B cell (primary cell): ENCODE results near the gene WDR90. TPM values are rescaled to one million over a fixed set of nuclear protein-coding genes. Genes with fewer than 3 reads are reported as not detected.

Source experiments
- ATAC-seq: fragments of 200-7000 bp; cut with Tn5 transposase; one replicate; pipeline ENCODE4 v1.10.0; 2021; ENCODE audit warnings: low read depth, mild to moderate bottlenecking, moderate number of reproducible peaks, moderate library complexity
- CTCF ChIA-PET: fragments of 350-600 bp; sonication (Branson Sonifier 250); formaldehyde crosslinking; loops from one replicate; lab custom pipeline; 2021; ENCODE audit warnings: antibody characterized with exemption, inconsistent platforms; lab: Charles Lee
- POLR2A ChIA-PET: fragments of 350-600 bp; sonication (Branson Sonifier 250); formaldehyde crosslinking; loops from one replicate; lab custom pipeline; 2021; ENCODE audit warnings: antibody characterized with exemption; lab: Charles Lee
- DNase-seq: peaks from one replicate; pipeline ENCODE4 v3.0.0; 2013
- H2AFZ ChIP-seq: 2 replicates; pipeline ENCODE4 v1.6.1; 2012; ENCODE audit warnings: mild to moderate bottlenecking, low read depth, low read length; ENCODE audit not compliant: insufficient read depth, poor library complexity, severe bottlenecking
- H3K27ac ChIP-seq, 2 donors: 1 replicate in 1 of 2; 2 replicates in 1 of 2; pipeline ENCODE4 v1.5.1; 2012 to 2013; ENCODE audit warnings: low read length in 2 of 2, mild to moderate bottlenecking in 2 of 2, moderate library complexity in 1 of 2
- H3K27me3 ChIP-seq, 4 experiments: fragments of 200-600 bp in 1 of 4; sonication (generic) in 1 of 4; replicated peaks in 1 of 4; 1 replicate in 2 of 4; 2 replicates in 2 of 4; pipeline versions ENCODE4 v1.6.1 to v1.7.0; 2013 to 2016; ENCODE audit warnings: low read length in 3 of 4, mild to moderate bottlenecking in 2 of 4, mixed read lengths in 1 of 4, moderate library complexity in 1 of 4; ENCODE audit not compliant: insufficient read depth in 4 of 4, control insufficient read depth in 3 of 4; ENCODE audit errors: control extremely low read depth in 1 of 4
- H3K36me3 ChIP-seq, 2 experiments: replicated peaks in 1 of 2; 1 replicate in 1 of 2; 2 replicates in 1 of 2; pipeline versions ENCODE4 v1.6.1 to v1.7.1; 2013; ENCODE audit warnings: low read length in 1 of 2; ENCODE audit not compliant: insufficient read depth in 2 of 2, control insufficient read depth in 1 of 2; ENCODE audit errors: control extremely low read depth in 1 of 2, extremely low read depth in 1 of 2
- H3K4me1 ChIP-seq, 2 donors: fragments of 200-600 bp in 1 of 2; sonication (generic) in 1 of 2; 1 replicate in 1 of 2; 2 replicates in 1 of 2; pipeline versions ENCODE4 v1.5.1 to v1.6.1; 2013 to 2017; ENCODE audit warnings: low read length in 2 of 2; ENCODE audit not compliant: control insufficient read depth in 2 of 2, insufficient read depth in 2 of 2
- H3K4me2 ChIP-seq: replicated peaks from 2 replicates; pipeline ENCODE3; 2012; ENCODE audit warnings: mild to moderate bottlenecking, low read depth, low read length; ENCODE audit not compliant: poor library complexity, severe bottlenecking
- H3K4me3 ChIP-seq, 5 experiments: fragments of 200-600 bp in 1 of 5; sonication (generic) in 1 of 5; 1 replicate in 3 of 5; 2 replicates in 2 of 5; pipeline versions ENCODE4 v1.5.1 to v1.7.0; 2011 to 2016; ENCODE audit warnings: low read length in 4 of 5, mild to moderate bottlenecking in 4 of 5, low read depth in 2 of 5, control low read depth in 1 of 5, moderate library complexity in 1 of 5; ENCODE audit not compliant: insufficient read depth in 1 of 5; ENCODE audit errors: control extremely low read depth in 1 of 5, extremely low read depth in 1 of 5
- H3K79me2 ChIP-seq: fragments of 200-600 bp; sonication (generic); one replicate; pipeline ENCODE4 v1.6.0; 2016; ENCODE audit warnings: low read length; ENCODE audit not compliant: control insufficient read depth, insufficient read depth
- H3K9ac ChIP-seq: fragments of 200-600 bp; sonication (generic); 2 replicates; pipeline ENCODE4 v1.6.1; 2017; ENCODE audit warnings: mild to moderate bottlenecking, low read length, moderate library complexity
- H3K9me3 ChIP-seq, 3 donors: one replicate each; pipeline versions ENCODE4 v1.6.1 to v1.7.1; 2013; ENCODE audit warnings: low read length in 2 of 3; ENCODE audit not compliant: control insufficient read depth in 2 of 3, insufficient read depth in 1 of 3; ENCODE audit errors: control extremely low read depth in 1 of 3
- H4K20me1 ChIP-seq: 2 replicates; pipeline ENCODE4 v1.6.0; 2012; ENCODE audit warnings: mild to moderate bottlenecking, low read length; ENCODE audit not compliant: insufficient read depth, control insufficient read depth, poor library complexity, severe bottlenecking
- H3K27ac Mint-ChIP-seq: one replicate; pipeline ENCODE4 v1.8.0; 2021; ENCODE audit warnings: mixed read lengths
- H3K27me3 Mint-ChIP-seq: one replicate; pipeline ENCODE4 v1.8.0; 2021; ENCODE audit warnings: mixed read lengths
- H3K4me1 Mint-ChIP-seq: one replicate; pipeline ENCODE4 v1.8.0; 2021; ENCODE audit warnings: mixed read lengths
- H3K4me3 Mint-ChIP-seq: one replicate; pipeline ENCODE4 v1.8.0; 2021; ENCODE audit warnings: mixed read lengths
- H3K9me3 Mint-ChIP-seq: one replicate; pipeline ENCODE4 v1.8.0; 2022; ENCODE audit warnings: mixed read lengths; ENCODE audit not compliant: insufficient read depth
- CTCF ChIP-seq: fragments of 200-600 bp; IDR thresholded peaks from one replicate; pipeline ENCODE4 v1.8.0; 2022; ENCODE audit warnings: antibody characterized with exemption, mild to moderate bottlenecking
- EZH2 ChIP-seq: IDR thresholded peaks from 2 replicates; pipeline ENCODE4 v1.6.1; 2012; ENCODE audit warnings: borderline replicate concordance, low read depth, mild to moderate bottlenecking, moderate library complexity, low read length; ENCODE audit not compliant: insufficient read depth, poor library complexity, severe bottlenecking
- WGBS: methylation state at CpG from one replicate; pipeline ENCODE4 v1.1.5; 2013; ENCODE audit warnings: missing lambda C conversion rate; ENCODE audit not compliant: insufficient coverage; 5-methylcytosine and 5-hydroxymethylcytosine counted together
- intact Hi-C: fragments of 100-400 bp; cut with micrococcal nuclease; formaldehyde crosslinking; loops from one replicate; pipeline ENCODE4 v1.10.0; 2022
- polyA plus RNA-seq: library from polyadenylated mRNA; depleted of rRNA; stranded (reverse); fragments of >200 nt; gene quantifications from 2 replicates; pipeline ENCODE4 v1.2.3, GENCODE V29; 2012
- total RNA-seq, 2 donors: library from RNA; stranded (reverse); fragments of 120-200 nt in 1 of 2; gene quantifications; 1 replicate in 1 of 2; 2 replicates in 1 of 2; pipeline versions ENCODE4 v1.2.3 to v1.2.4, GENCODE V29; 2013 to 2022

The WDR90 gene
- total and polyA plus RNA-seq, 2 donors (not counting 1 experiment from before 2014, with no cell fraction given) = 23.1 to 34.7 TPM

DNA sequence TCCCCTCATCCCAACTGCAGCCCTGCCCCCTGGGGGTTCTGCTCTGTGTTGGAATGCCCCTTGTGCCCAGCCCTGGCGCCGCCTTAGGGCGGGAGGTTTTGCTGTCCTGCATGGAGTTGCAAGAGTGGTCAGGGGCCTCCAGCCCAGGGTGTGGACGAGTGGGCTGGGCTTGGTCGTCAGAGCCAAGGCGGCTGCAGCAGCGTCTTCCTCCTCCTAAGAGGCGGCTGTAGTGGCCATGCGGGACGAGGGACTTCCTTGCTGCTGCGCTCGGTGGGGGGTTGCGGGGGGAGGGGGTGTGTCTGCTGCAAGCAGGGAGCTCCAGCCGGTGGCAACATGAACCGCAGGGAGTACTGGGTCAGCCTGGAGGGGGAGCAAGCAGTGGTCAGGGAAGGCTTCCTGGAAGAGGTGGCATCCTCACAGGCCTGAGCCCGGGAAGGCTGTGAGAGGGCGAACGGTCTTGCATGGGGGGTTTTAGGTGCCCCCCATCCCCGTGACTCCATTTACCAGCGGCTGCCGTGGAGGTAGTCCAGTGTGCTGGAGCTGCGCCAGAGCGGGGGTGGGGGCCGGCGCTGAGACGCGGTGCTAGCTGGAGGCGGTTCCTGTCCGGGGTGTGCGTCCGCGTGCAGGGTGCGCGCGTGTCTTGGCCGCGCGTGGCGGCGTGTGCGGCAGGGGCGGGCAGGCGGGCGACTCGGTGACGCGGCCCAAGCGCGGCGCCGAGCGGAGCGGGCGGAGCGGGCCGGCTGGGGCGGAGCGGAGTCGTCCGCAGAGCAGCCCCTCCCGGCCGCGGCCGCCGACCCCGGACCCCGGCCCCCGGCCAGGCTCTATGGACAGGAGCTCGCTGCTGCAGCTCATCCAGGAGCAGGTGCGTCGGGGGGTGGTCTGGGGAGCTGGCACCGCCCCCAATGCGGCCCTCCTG is 26.1 kb downstream of the WDR90 start, which contains the start of gene RHBDL1:
RHBDL1 (plus strand) TSS at position 704 of the 916 bp plus-strand sequence; CDS start at position 824, 120 bp downstream.
- Histone ChIP-seq H3K27ac (no peak within 1 kb of the TSS), H3K9me3 (peaks cover 0 to 7% (median 0%) of the 10 kb centered on the region in 3 donors), H3K79me2 (no peaks in the 10 kb centered on the region), H3K4me1 (peaks cover 10 to 32% of the 10 kb centered on the region in 2 donors), H4K20me1 (peaks cover 17% of the 10 kb centered on the region), H3K27me3 (peaks cover 0 to 25% (median 11%) of the 10 kb centered on the region in 4 experiments), H2AFZ (no peak within 1 kb of the TSS), H3K4me3 (no peak within 1 kb of the TSS), H3K4me2 (peak within 1 kb of the TSS; percentile 63), H3K9ac (no peak within 1 kb of the TSS), H3K36me3 (peaks cover 0 to 25% of the 10 kb centered on the region in 2 experiments)
- DNase-seq (no peak), ATAC-seq (no peak)
- CTCF ChIA-PET = no interaction called here
- no peak within 1 kb of the TSS for H3K27ac Mint-ChIP-seq
- 13% methylated on average over 72 of the region's 73 CpGs for WGBS
- peaks cover 6% of the 10 kb centered on the region for H3K27me3 Mint-ChIP-seq
- H3K9me3 Mint-ChIP-seq = no peaks in the 10 kb centered on the region
- H3K4me3 Mint-ChIP-seq = peak within 1 kb of the TSS; percentile 41
- intact Hi-C loops = loop anchor here (5.0 kb wide), 1 partner anchor 1002 kb away; the partner anchor contains the start of gene JPT2
- H3K4me1 Mint-ChIP-seq = peaks cover 23% of the 10 kb centered on the region
- POLR2A ChIA-PET = interaction anchor here (0.6 kb wide), 1 partner anchor 81 kb away, joined by 4 read pairs; no protein-coding TSS in a partner anchor
- no peak for TF ChIP-seq CTCF
- no peak for TF ChIP-seq EZH2
